IMR-90 (cell line): ENCODE data around the gene RTRAF. TPM values are rescaled to one million over a fixed set of nuclear protein-coding genes. Genes with fewer than 3 reads are reported as not detected.
A peak's percentile ranks its signal among the peaks of the same experiment; 100 is the strongest.

Experiments used
- ATAC-seq: fragments of 200-7000 bp; cut with Tn5 transposase; 2 replicates; pipeline ENCODE4 v1.9.1; 2020; ENCODE audit warnings: low read depth, mild to moderate bottlenecking, moderate library complexity
- BruUV-seq: library from RNA; stranded (reverse); fragments of 400-500 nt; replicated peaks from 2 replicates; lab custom pipeline; 2021; lab: Mats Ljungman, UMichigan
- CTCF ChIA-PET: fragments of 300-600 bp; formaldehyde crosslinking; extraction: SDS; loops from one replicate; lab custom pipeline; 2021; ENCODE audit warnings: antibody characterized with exemption; lab: Yijun Ruan, JAX
- POLR2A ChIA-PET: fragments of 300-600 bp; sonication (Branson Sonifier 250); formaldehyde crosslinking; loops from one replicate; lab custom pipeline; 2022; ENCODE audit warnings: antibody characterized with exemption; ENCODE audit not compliant: unreplicated experiment; lab: Charles Lee
- DNase-seq: peaks from one replicate; pipeline ENCODE4 v3.0.0; 2013
- H2AFZ ChIP-seq: replicated peaks from 2 replicates; pipeline ENCODE3; 2013; ENCODE audit warnings: low read length, mild to moderate bottlenecking; ENCODE audit not compliant: poor library complexity
- H2AK5ac ChIP-seq: 2 replicates; pipeline ENCODE4 v1.6.1; 2013; ENCODE audit warnings: low read depth, low read length, inconsistent platforms
- H2AK9ac ChIP-seq: replicated peaks from 2 replicates; pipeline ENCODE3; 2013; ENCODE audit warnings: mild to moderate bottlenecking, low read depth, low read length, moderate library complexity; ENCODE audit not compliant: poor library complexity
- H2BK120ac ChIP-seq: 2 replicates; pipeline ENCODE4 v1.6.1; 2013; ENCODE audit warnings: low read depth, low read length, inconsistent platforms
- H2BK15ac ChIP-seq: 3 replicates; pipeline ENCODE4 v1.6.1; 2013; ENCODE audit warnings: low read depth, low read length, inconsistent platforms
- H2BK20ac ChIP-seq: 2 replicates; pipeline ENCODE4 v1.6.1; 2013; ENCODE audit warnings: low read depth, mild to moderate bottlenecking, inconsistent platforms, low read length, moderate library complexity
- H2BK5ac ChIP-seq: 2 replicates; pipeline ENCODE4 v1.6.1; 2013; ENCODE audit warnings: mild to moderate bottlenecking, low read depth, low read length, inconsistent platforms; ENCODE audit not compliant: poor library complexity, severe bottlenecking
- H3K14ac ChIP-seq: replicated peaks from 2 replicates; pipeline ENCODE4 v1.6.1; 2013; ENCODE audit warnings: low read depth, low read length, inconsistent platforms
- H3K18ac ChIP-seq: 2 replicates; pipeline ENCODE4 v1.6.1; 2013; ENCODE audit warnings: low read depth, low read length, control low read depth
- H3K23ac ChIP-seq: 2 replicates; pipeline ENCODE4 v1.6.1; 2013; ENCODE audit warnings: low read depth, low read length, inconsistent platforms
- H3K27ac ChIP-seq: 2 replicates; pipeline ENCODE4 v1.5.1; 2013; ENCODE audit warnings: mild to moderate bottlenecking, control low read depth, low read length; ENCODE audit not compliant: insufficient read depth
- H3K27me3 ChIP-seq: 2 replicates; pipeline ENCODE4 v1.6.1; 2013; ENCODE audit warnings: low read length; ENCODE audit not compliant: control insufficient read depth, insufficient read depth
- H3K36me3 ChIP-seq: 2 replicates; pipeline ENCODE4 v1.6.1; 2013; ENCODE audit warnings: low read length, mixed read lengths; ENCODE audit not compliant: control insufficient read depth, insufficient read depth
- H3K4ac ChIP-seq: 2 replicates; pipeline ENCODE4 v1.6.1; 2013; ENCODE audit warnings: low read depth, low read length, inconsistent platforms
- H3K4me1 ChIP-seq: 2 replicates; pipeline ENCODE4 v1.6.1; 2013; ENCODE audit warnings: low read length, mixed read lengths; ENCODE audit not compliant: control insufficient read depth, insufficient read depth
- H3K4me2 ChIP-seq: 2 replicates; pipeline ENCODE4 v1.6.1; 2013; ENCODE audit warnings: low read depth, mild to moderate bottlenecking, control low read depth, low read length, moderate library complexity
- H3K4me3 ChIP-seq: 2 replicates; pipeline ENCODE4 v1.5.1; 2013; ENCODE audit warnings: low read depth, mild to moderate bottlenecking, control low read depth, low read length, moderate library complexity; ENCODE audit not compliant: insufficient read depth
- H3K56ac ChIP-seq: 2 replicates; pipeline ENCODE4 v1.6.1; 2013; ENCODE audit warnings: low read length, inconsistent platforms; ENCODE audit not compliant: insufficient read depth; ENCODE audit errors: extremely low read depth
- H3K79me1 ChIP-seq, 2 experiments: 2 replicates each; pipeline ENCODE4 v1.6.1; 2013; ENCODE audit warnings: low read length in 2 of 2, inconsistent platforms in 1 of 2, low read depth in 1 of 2
- H3K9ac ChIP-seq: 2 replicates; pipeline ENCODE4 v1.6.1; 2013; ENCODE audit warnings: low read depth, low read length, control low read depth
- H3K9me1 ChIP-seq: 2 replicates; pipeline ENCODE4 v1.6.1; 2013; ENCODE audit warnings: low read length, inconsistent platforms; ENCODE audit not compliant: insufficient read depth
- H3K9me3 ChIP-seq: 2 replicates; pipeline ENCODE4 v1.6.1; 2013; ENCODE audit warnings: low read length; ENCODE audit not compliant: control insufficient read depth, insufficient read depth
- H4K20me1 ChIP-seq: 2 replicates; pipeline ENCODE4 v1.6.1; 2013; ENCODE audit warnings: low read length, inconsistent platforms; ENCODE audit not compliant: insufficient read depth
- H4K5ac ChIP-seq: 2 replicates; pipeline ENCODE4 v1.6.1; 2013; ENCODE audit warnings: mild to moderate bottlenecking, low read depth, low read length, control low read depth
- H4K8ac ChIP-seq, 2 experiments: 2 replicates each; pipeline ENCODE4 v1.6.1; 2013; ENCODE audit warnings: low read depth in 2 of 2, low read length in 2 of 2, control low read depth in 1 of 2, inconsistent platforms in 1 of 2
- H4K91ac ChIP-seq: 2 replicates; pipeline ENCODE4 v1.6.1; 2013; ENCODE audit warnings: low read depth, low read length, inconsistent platforms; ENCODE audit not compliant: insufficient read depth
- BHLHE40 ChIP-seq: fragments of 150-350 bp; IDR thresholded peaks from 2 replicates; pipeline ENCODE4 v1.6.1; 2016; ENCODE audit warnings: mild to moderate bottlenecking, low read depth, low read length
- ELK1 ChIP-seq: fragments of 150-350 bp; IDR thresholded peaks from 2 replicates; pipeline ENCODE4 v1.6.1; 2016; ENCODE audit warnings: low read depth, mild to moderate bottlenecking, low read length, moderate library complexity, borderline replicate concordance
- FOS ChIP-seq: fragments of 150-350 bp; IDR thresholded peaks from 2 replicates; pipeline ENCODE4 v1.6.1; 2016; ENCODE audit warnings: low read depth, low read length
- NFE2L2 ChIP-seq: fragments of 150-350 bp; IDR thresholded peaks from 2 replicates; pipeline ENCODE4 v1.6.1; 2016; ENCODE audit warnings: low read depth, mild to moderate bottlenecking, low read length
- POLR2A ChIP-seq: IDR thresholded peaks from 2 replicates; pipeline ENCODE4 v1.6.1; 2012; ENCODE audit warnings: mild to moderate bottlenecking, low read depth, low read length
- RAD21 ChIP-seq: IDR thresholded peaks from 2 replicates; pipeline ENCODE4 v1.6.1; 2012; ENCODE audit warnings: low read length, improper control_type of control experiment
- WGBS, 2 experiments: methylation state at CpG; one replicate each; pipeline versions ENCODE4 v1.1.5 to v1.1.7; 2013; ENCODE audit warnings: missing lambda C conversion rate in 2 of 2; ENCODE audit not compliant: insufficient read length in 1 of 2; ENCODE audit errors: extremely low coverage in 2 of 2; 5-methylcytosine and 5-hydroxymethylcytosine counted together
- dilution Hi-C: fragments of 300-500 bp; cut with HindIII; formaldehyde crosslinking; loops from one replicate; pipeline ENCODE4 v1.14.3; 2018; ENCODE audit warnings: low sequenced_read_pairs; ENCODE audit not compliant: unreplicated experiment
- in situ Hi-C: fragments of 300-500 bp; cut with MboI; formaldehyde crosslinking; loops from 3 replicates; pipeline ENCODE4 v1.14.3; 2019; ENCODE audit warnings: low sequenced_read_pairs, inconsistent platforms, mixed read lengths
- intact Hi-C: fragments of 100-400 bp; cut with micrococcal nuclease; formaldehyde crosslinking; loops from 2 replicates; pipeline ENCODE4 v1.10.0; 2022
- polyA plus RNA-seq, 3 experiments: library from polyadenylated mRNA; depleted of rRNA; stranded (reverse); fragments of >200 nt; gene quantifications; 2 replicates each; pipeline ENCODE4 v1.2.3, GENCODE V29; 2012; ENCODE audit warnings: low replicate concordance in 1 of 3
- total RNA-seq: library from RNA; depleted of rRNA; stranded (reverse); fragments of >200 nt; gene quantifications from 2 replicates; pipeline ENCODE4 v1.2.3, GENCODE V29; 2012

RTRAF gene
- total and polyA plus RNA-seq, 2 of the 4 experiments (the other 2 are of a cell fraction): 53.2 to 102 TPM

GRCh38 chr14:52044791-52045522, 55.6 kb downstream of the RTRAF start:
- Histone ChIP-seq H3K27me3 (no peaks in the 10 kb centered on the region), H4K91ac (peak overlapping the region; percentile 64), H2BK120ac (peak overlapping the region; percentile 89), H3K56ac (peak overlapping the region; percentile 19), H3K9ac (peak overlapping the region; percentile 47; the same call in 1 of the 2 replicates), H2BK20ac (peak overlapping the region; percentile 90), H3K4me2 (peak overlapping the region; percentile 38), H3K4me1 (peaks cover 44% of the 10 kb centered on the region), H4K20me1 (peaks cover 37% of the 10 kb centered on the region), H3K27ac (peak overlapping the region; percentile 63), H4K5ac (peak overlapping the region; percentile 70), H2AK9ac (peak overlapping the region; percentile 47), H2AK5ac (peak overlapping the region; percentile 96), H3K4ac (peak overlapping the region; percentile 92), H3K36me3 (peaks cover 57% of the 10 kb centered on the region), H3K14ac (peak overlapping the region; percentile 85), H3K18ac (peak overlapping the region; percentile 90), H2BK5ac (peak overlapping the region; percentile 89), H4K8ac (peak overlapping the region; percentile 36 to 74; a peak in 3 of 4 replicates), H2BK15ac (peak overlapping the region; percentile 91), H3K79me1 (peaks cover 38 to 80% of the 10 kb centered on the region in 2 experiments), H3K9me1 (peaks cover 42% of the 10 kb centered on the region), H3K4me3 (no peak overlapping the region), H2AFZ (no peak overlapping the region), H3K9me3 (no peaks in the 10 kb centered on the region), H3K23ac (peak overlapping the region; percentile 54; the same call in 1 of the 2 replicates)
- no TSS peak for BruUV-seq
- in situ Hi-C loops: no loop called here
- WGBS, 2 experiments: 57% methylated on average over 3 of the region's 11 CpGs; no CpG with 5 or more reads in 1 of the 2 experiments
- CTCF ChIA-PET: interaction anchor here (0.6 to 0.8 kb wide), 3 partner anchors 20 to 68 kb away, joined by 3 to 4 read pairs (median 3); no protein-coding TSS in a partner anchor
- TF ChIP-seq BHLHE40: peak; percentile 26; the same call in 1 of the 2 replicates
- peak; percentile 85 for TF ChIP-seq FOS
- no peak for TF ChIP-seq ELK1
- TF ChIP-seq POLR2A: no peak
- peak; percentile 72 for TF ChIP-seq NFE2L2
- peak; percentile 17 for TF ChIP-seq RAD21
- POLR2A ChIA-PET: interaction anchor here (0.6 kb wide), 1 partner anchor 22 kb away, joined by 7 read pairs; no protein-coding TSS in a partner anchor
- ATAC-seq: peak; percentile 79
- dilution Hi-C loops: no loop called here
- intact Hi-C loops: no loop called here
- peak; percentile 95 for DNase-seq
